ENCODE data around the gene RIOX2. TPM values are rescaled to one million over a fixed set of nuclear protein-coding genes. Genes with fewer than 3 reads are reported as not detected.

The RIOX2 gene
- total RNA-seq, 1 donor from 2014 or later: 37.1 TPM

DNA sequence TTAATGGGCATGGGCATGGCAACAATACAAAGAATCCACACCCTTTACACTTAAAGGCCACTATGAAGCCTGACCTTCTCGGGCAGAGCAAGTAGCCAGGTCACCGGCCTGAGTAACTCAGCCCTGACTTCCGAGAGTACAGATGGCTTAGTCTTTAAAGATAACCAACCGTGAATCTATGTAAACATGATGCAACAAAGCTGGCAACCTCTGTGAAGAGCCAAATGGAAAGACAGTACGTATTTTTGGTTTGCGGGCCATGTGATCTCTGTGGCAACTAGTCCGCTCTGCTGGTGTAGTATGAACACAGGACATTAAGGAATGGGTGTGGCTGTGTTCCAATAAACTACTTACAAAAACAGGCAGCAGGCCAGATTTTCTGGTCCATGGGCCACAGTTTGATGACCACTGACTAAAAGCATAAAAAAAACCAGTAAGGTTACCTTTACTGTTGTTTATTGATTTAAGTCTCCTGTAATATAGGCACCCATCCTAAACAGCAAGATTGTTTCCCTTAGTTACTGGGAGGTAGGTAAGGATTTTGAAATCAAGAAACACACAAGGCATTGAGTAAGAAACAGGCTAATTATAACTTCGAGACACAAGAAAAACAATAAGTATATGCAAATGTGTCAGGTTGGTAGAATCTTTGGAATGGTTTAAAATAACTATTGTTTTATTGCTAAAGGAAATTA, 14.5 kb downstream of the RIOX2 start:
- peaks cover 7 to 11% (median 10%) of the 10 kb centered on the region in 3 donors for H3K36me3 ChIP-seq (ENCODE audit: control insufficient read depth in 3 of 3, insufficient read depth in 3 of 3, low read length in 3 of 3)

DNA sequence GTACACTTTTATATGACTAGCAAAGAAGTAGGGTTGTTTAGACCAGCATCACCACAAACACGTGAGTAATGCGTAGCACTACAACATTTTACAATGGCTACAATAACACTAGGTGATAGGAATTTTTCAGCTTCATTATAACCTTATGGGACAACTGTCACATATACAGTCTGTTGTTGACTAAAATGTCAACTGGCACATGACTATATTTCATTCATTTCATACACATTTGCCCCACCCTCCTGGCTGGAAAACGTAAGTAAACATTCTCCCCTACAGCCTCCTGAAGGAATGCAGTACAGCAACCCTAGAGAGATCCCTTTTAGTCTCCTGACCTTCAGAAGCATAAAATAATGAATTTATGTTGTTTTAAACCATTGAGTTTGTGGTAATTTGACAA, 16.2 kb downstream of the RIOX2 start:
- no peak overlapping the region for H3K4me3 ChIP-seq (ENCODE audit: low read length in 3 of 3)
- H3K36me3 ChIP-seq (ENCODE audit: control insufficient read depth in 3 of 3, insufficient read depth in 3 of 3, low read length in 3 of 3): peaks cover 9 to 20% (median 10%) of the 10 kb centered on the region in 3 donors
- no peak overlapping the region for H3K27ac ChIP-seq (ENCODE audit: low read depth, low read length)
- no peaks in the 10 kb centered on the region for H3K27me3 ChIP-seq (ENCODE audit: control insufficient read depth in 3 of 3, insufficient read depth in 3 of 3, low read length in 3 of 3)
- peaks cover 5 to 29% (median 8%) of the 10 kb centered on the region in 3 donors for H3K4me1 ChIP-seq (ENCODE audit: control insufficient read depth in 3 of 3, insufficient read depth in 3 of 3, low read length in 3 of 3)
- H3K9ac ChIP-seq (ENCODE audit: low read depth in 1 of 3, low read length in 3 of 3): no peak overlapping the region
- H3K9me3 ChIP-seq (ENCODE audit: control insufficient read depth in 3 of 3, low read length in 3 of 3): no peaks in the 10 kb centered on the region

More for the DNA sequence above, 14.5 kb downstream of the RIOX2 start:
- no peaks in the 10 kb centered on the region for H3K9me3 ChIP-seq (ENCODE audit: control insufficient read depth in 3 of 3, low read length in 3 of 3)
- H3K27ac ChIP-seq (ENCODE audit: low read depth, low read length): peak overlapping the region; percentile 76
- H3K4me3 ChIP-seq (ENCODE audit: low read length in 3 of 3): peak overlapping the region in 1 of 3 donors; percentile 47
- H3K9ac ChIP-seq (ENCODE audit: low read depth in 1 of 3, low read length in 3 of 3): no peak overlapping the region
- H3K27me3 ChIP-seq (ENCODE audit: control insufficient read depth in 3 of 3, insufficient read depth in 3 of 3, low read length in 3 of 3): no peaks in the 10 kb centered on the region
- H3K4me1 ChIP-seq (ENCODE audit: control insufficient read depth in 3 of 3, insufficient read depth in 3 of 3, low read length in 3 of 3): peaks cover 5 to 25% (median 8%) of the 10 kb centered on the region in 3 donors

DNA sequence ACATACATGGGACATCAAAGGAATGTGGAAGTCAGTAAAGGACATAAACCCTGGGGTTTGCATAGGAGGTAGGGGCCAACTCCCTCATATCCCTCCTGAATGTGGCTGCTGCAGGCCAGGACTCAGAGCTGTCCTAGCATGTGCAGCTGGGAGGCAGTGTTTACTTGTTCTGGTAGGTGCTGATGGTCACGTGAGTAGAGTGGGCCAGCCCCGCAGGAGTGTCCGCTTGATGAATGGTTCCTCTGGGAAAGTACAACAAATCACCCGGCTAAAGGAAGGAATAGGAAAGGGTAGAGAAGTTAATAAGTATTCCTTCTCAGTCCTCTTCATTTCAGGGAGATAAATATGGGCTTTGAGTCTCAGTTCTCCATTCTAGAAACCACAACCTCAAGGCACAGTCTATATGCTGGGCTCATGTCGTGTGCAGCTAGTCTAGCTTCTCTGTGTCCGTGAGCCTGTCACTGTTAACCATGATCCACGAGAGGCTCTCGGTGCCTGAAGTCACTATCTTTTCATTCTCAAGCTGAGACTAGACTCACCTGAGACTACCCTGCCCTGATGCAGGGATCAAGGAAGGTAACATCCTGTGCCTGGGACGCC, 17.9 kb downstream of the RIOX2 start:
- Histone ChIP-seq H3K4me3 (ENCODE audit: low read length in 3 of 3) (no peak overlapping the region), H3K36me3 (ENCODE audit: control insufficient read depth in 3 of 3, insufficient read depth in 3 of 3, low read length in 3 of 3) (peaks cover 12 to 34% (median 26%) of the 10 kb centered on the region in 3 donors), H3K9ac (ENCODE audit: low read depth in 1 of 3, low read length in 3 of 3) (no peak overlapping the region), H3K9me3 (ENCODE audit: control insufficient read depth in 3 of 3, low read length in 3 of 3) (no peaks in the 10 kb centered on the region), H3K27ac (ENCODE audit: low read depth, low read length) (no peak overlapping the region), H3K4me1 (ENCODE audit: control insufficient read depth in 3 of 3, insufficient read depth in 3 of 3, low read length in 3 of 3) (peaks cover 5 to 29% (median 8%) of the 10 kb centered on the region in 3 donors), H3K27me3 (ENCODE audit: control insufficient read depth in 3 of 3, insufficient read depth in 3 of 3, low read length in 3 of 3) (no peaks in the 10 kb centered on the region)

DNA sequence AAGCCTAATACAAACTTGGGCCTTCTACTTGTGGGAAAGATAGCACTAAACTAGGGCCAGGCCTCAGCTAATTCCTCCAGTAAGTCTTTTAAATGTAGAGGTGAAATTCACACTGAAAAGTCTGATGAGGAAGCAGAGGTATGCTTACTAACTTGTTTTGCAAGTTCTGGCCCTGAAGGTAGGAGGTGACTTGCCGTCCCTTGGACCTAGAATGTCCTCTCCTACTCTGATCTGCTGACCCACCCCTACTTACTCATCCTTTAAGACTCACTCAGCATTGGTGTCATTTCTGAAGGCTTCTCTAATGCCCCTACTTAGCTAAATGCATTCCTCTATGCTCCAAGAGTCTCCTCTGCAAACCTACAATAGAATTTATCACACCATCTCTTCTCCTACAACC, 19.4 kb downstream of the RIOX2 start:
- Histone ChIP-seq H3K9me3 (ENCODE audit: control insufficient read depth in 3 of 3, low read length in 3 of 3) (no peaks in the 10 kb centered on the region), H3K27ac (ENCODE audit: low read depth, low read length) (peak overlapping the region; percentile 33), H3K36me3 (ENCODE audit: control insufficient read depth in 3 of 3, insufficient read depth in 3 of 3, low read length in 3 of 3) (peaks cover 15 to 43% (median 40%) of the 10 kb centered on the region in 3 donors), H3K27me3 (ENCODE audit: control insufficient read depth in 3 of 3, insufficient read depth in 3 of 3, low read length in 3 of 3) (no peaks in the 10 kb centered on the region), H3K4me1 (ENCODE audit: control insufficient read depth in 3 of 3, insufficient read depth in 3 of 3, low read length in 3 of 3) (peaks cover 5 to 20% (median 6%) of the 10 kb centered on the region in 3 donors), H3K4me3 (ENCODE audit: low read length in 3 of 3) (no peak overlapping the region), H3K9ac (ENCODE audit: low read depth in 1 of 3, low read length in 3 of 3) (no peak overlapping the region)

DNA sequence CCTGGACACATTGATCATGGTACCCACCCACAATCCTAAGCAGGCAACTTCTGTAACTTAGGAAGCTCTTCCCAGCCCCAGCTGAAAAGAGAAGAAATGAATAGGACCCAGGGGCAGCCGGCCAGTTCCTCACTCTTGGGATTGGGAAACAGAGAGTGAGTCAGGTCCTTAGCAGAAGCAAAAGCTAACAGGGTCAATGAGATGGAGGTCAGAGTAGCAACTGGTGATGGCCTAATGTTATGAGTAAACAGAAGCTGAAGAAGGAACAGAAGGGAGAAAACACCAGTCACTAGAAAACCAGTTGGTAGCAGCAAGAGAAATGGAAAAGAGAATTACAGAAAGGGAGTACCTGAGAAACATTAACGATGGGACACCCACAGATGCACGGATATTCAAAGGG, 20.0 kb downstream of the RIOX2 start:
- H3K4me3 ChIP-seq (ENCODE audit: low read length in 3 of 3): no peak overlapping the region
- H3K27me3 ChIP-seq (ENCODE audit: control insufficient read depth in 3 of 3, insufficient read depth in 3 of 3, low read length in 3 of 3): no peaks in the 10 kb centered on the region
- H3K36me3 ChIP-seq (ENCODE audit: control insufficient read depth in 3 of 3, insufficient read depth in 3 of 3, low read length in 3 of 3): peaks cover 15 to 48% (median 46%) of the 10 kb centered on the region in 3 donors
- peak overlapping the region; percentile 33 for H3K27ac ChIP-seq (ENCODE audit: low read depth, low read length)
- no peaks in the 10 kb centered on the region for H3K9me3 ChIP-seq (ENCODE audit: control insufficient read depth in 3 of 3, low read length in 3 of 3)
- H3K9ac ChIP-seq (ENCODE audit: low read depth in 1 of 3, low read length in 3 of 3): no peak overlapping the region
- peaks cover 0 to 14% (median under 1%) of the 10 kb centered on the region in 3 donors for H3K4me1 ChIP-seq (ENCODE audit: control insufficient read depth in 3 of 3, insufficient read depth in 3 of 3, low read length in 3 of 3)

DNA sequence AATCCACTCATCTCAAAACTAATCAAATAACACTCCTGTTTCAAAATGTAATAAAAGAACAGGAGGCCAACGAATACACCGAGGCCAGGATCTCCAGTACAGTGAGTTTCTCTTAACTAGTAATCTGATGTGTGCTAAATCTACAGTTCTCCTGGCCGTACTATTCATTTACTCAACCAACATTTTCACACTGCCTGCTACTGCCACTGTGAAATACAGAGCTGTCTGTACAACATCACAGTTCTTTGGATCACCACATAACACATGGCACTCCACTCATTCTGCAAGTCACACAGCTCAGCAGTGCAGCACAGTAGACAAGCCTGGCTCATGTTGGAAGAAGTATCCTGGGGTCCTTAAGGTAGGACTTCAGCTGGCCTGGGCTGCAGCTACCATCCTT, 21.9 kb downstream of the RIOX2 start:
- Histone ChIP-seq H3K27ac (ENCODE audit: low read depth, low read length) (no peak overlapping the region), H3K36me3 (ENCODE audit: control insufficient read depth in 3 of 3, insufficient read depth in 3 of 3, low read length in 3 of 3) (peaks cover 18 to 61% (median 57%) of the 10 kb centered on the region in 3 donors), H3K4me3 (ENCODE audit: low read length in 3 of 3) (no peak overlapping the region), H3K9ac (ENCODE audit: low read depth in 1 of 3, low read length in 3 of 3) (no peak overlapping the region), H3K9me3 (ENCODE audit: control insufficient read depth in 3 of 3, low read length in 3 of 3) (no peaks in the 10 kb centered on the region), H3K27me3 (ENCODE audit: control insufficient read depth in 3 of 3, insufficient read depth in 3 of 3, low read length in 3 of 3) (no peaks in the 10 kb centered on the region), H3K4me1 (ENCODE audit: control insufficient read depth in 3 of 3, insufficient read depth in 3 of 3, low read length in 3 of 3) (peaks cover 0 to 9% (median 0%) of the 10 kb centered on the region in 3 donors)

DNA sequence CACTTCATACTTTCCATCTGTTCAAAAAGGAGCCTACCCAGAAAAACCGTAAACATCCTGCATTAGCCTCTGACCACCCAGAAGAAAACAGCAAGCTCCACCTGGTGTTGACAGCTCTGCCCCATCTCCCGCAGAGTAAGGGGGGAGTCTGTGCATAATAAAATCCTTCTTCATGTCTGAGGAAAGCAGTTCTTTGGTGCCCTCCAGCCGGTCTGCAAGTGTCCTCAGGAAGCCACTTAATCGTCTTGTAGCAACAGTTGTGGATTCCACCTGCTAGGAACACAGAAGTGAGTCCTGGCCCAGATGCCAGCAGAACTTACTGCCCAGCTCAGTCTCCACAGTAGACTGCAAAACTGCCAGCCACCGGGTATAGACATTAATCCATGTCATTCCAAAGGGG, 22.5 kb downstream of the RIOX2 start:
- Histone ChIP-seq H3K9ac (ENCODE audit: low read depth in 1 of 3, low read length in 3 of 3) (no peak overlapping the region), H3K4me3 (ENCODE audit: low read length in 3 of 3) (no peak overlapping the region), H3K27me3 (ENCODE audit: control insufficient read depth in 3 of 3, insufficient read depth in 3 of 3, low read length in 3 of 3) (no peaks in the 10 kb centered on the region), H3K4me1 (ENCODE audit: control insufficient read depth in 3 of 3, insufficient read depth in 3 of 3, low read length in 3 of 3) (peaks cover 0 to 9% (median 0%) of the 10 kb centered on the region in 3 donors), H3K9me3 (ENCODE audit: control insufficient read depth in 3 of 3, low read length in 3 of 3) (no peaks in the 10 kb centered on the region), H3K36me3 (ENCODE audit: control insufficient read depth in 3 of 3, insufficient read depth in 3 of 3, low read length in 3 of 3) (peaks cover 19 to 66% (median 63%) of the 10 kb centered on the region in 3 donors), H3K27ac (ENCODE audit: low read depth, low read length) (no peak overlapping the region)

DNA sequence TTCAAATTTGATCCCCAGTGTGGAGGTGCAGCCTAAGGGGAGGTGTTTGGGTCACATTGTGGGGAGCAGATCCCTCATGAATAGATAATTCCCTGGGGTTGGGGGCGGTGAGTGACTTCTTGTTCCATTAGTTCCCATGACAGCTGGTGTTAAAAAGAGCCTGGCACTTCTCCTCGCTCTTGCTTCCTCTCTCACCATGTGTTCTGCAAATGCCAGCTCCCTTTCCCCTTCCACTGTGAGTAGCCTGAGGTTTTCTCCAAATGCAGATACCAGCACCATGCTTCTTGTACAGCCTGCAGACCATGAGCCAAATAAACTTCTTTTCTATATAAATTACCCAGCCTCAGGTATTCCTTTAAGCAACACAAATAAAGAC, 23.1 kb downstream of the RIOX2 start:
- Histone ChIP-seq H3K27ac (ENCODE audit: low read depth, low read length) (no peak overlapping the region), H3K4me1 (ENCODE audit: control insufficient read depth in 3 of 3, insufficient read depth in 3 of 3, low read length in 3 of 3) (peaks cover 0 to 9% (median 0%) of the 10 kb centered on the region in 3 donors), H3K36me3 (ENCODE audit: control insufficient read depth in 3 of 3, insufficient read depth in 3 of 3, low read length in 3 of 3) (peaks cover 16 to 66% (median 62%) of the 10 kb centered on the region in 3 donors), H3K4me3 (ENCODE audit: low read length in 3 of 3) (no peak overlapping the region), H3K9ac (ENCODE audit: low read depth in 1 of 3, low read length in 3 of 3) (no peak overlapping the region), H3K27me3 (ENCODE audit: control insufficient read depth in 3 of 3, insufficient read depth in 3 of 3, low read length in 3 of 3) (no peaks in the 10 kb centered on the region), H3K9me3 (ENCODE audit: control insufficient read depth in 3 of 3, low read length in 3 of 3) (no peaks in the 10 kb centered on the region)

DNA sequence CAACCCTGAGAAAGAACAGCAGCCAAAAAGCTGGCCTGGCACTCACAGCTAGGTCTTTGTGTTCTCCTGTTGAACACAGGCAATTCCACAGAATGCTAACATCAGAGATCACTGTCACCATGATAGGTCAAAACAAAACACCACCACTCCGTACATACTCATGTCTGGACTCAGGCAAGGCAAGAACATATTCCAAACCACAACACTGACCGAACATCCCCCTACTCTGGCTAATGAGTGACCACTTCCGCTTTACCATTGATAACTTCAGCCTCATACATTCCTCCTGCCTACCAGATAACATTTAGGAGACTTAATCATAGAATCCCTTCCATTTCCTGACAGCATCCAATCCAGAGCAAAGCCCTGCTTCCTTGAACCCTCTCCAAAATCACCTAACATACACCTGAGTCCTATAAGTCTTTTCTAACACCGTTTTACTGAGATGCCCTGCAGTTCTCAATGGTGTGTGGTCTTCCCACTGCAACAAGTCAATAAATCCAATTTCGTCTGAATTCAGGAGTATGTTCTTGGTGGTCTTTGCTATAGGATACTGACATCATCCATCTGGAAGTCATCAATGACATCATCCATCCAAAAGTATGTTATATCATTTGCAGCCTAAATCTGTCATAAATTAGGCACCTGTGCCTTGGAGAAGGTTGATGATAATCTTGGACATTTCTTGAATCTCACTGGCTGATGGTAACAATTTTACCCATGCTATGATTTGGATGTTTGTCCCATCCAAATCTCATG, 23.7 kb downstream of the RIOX2 start:
- Histone ChIP-seq H3K27ac (ENCODE audit: low read depth, low read length) (no peak overlapping the region), H3K4me1 (ENCODE audit: control insufficient read depth in 3 of 3, insufficient read depth in 3 of 3, low read length in 3 of 3) (peaks cover 0 to 9% (median 0%) of the 10 kb centered on the region in 3 donors), H3K9me3 (ENCODE audit: control insufficient read depth in 3 of 3, low read length in 3 of 3) (no peaks in the 10 kb centered on the region), H3K27me3 (ENCODE audit: control insufficient read depth in 3 of 3, insufficient read depth in 3 of 3, low read length in 3 of 3) (no peaks in the 10 kb centered on the region), H3K36me3 (ENCODE audit: control insufficient read depth in 3 of 3, insufficient read depth in 3 of 3, low read length in 3 of 3) (peaks cover 14 to 66% (median 57%) of the 10 kb centered on the region in 3 donors), H3K4me3 (ENCODE audit: low read length in 3 of 3) (no peak overlapping the region), H3K9ac (ENCODE audit: low read depth in 1 of 3, low read length in 3 of 3) (no peak overlapping the region)

Data from skeletal muscle tissue (tissue), 4 donors.